Naive thymus-derived CD4-positive, alpha-beta T cell (primary cell): ENCODE data around the gene KCNA3. TPM values are rescaled to one million over a fixed set of nuclear protein-coding genes. Genes with fewer than 3 reads are reported as not detected.

ENCODE experiments used
- ATAC-seq: fragments of 150-1000 bp; cut with Tn5 transposase; 2 replicates; pipeline ENCODE4 v1.10.0; 2021; ENCODE audit warnings: mild to moderate bottlenecking, moderate library complexity
- CTCF ChIA-PET: fragments of 350-600 bp; sonication (Branson Sonifier 250); formaldehyde crosslinking; loops from one replicate; lab custom pipeline; 2021; ENCODE audit warnings: antibody characterized with exemption; lab: Charles Lee
- POLR2A ChIA-PET: fragments of 350-600 bp; sonication (Branson Sonifier 250); formaldehyde crosslinking; loops from one replicate; lab custom pipeline; 2021; ENCODE audit warnings: antibody characterized with exemption, inconsistent platforms; lab: Charles Lee
- DNase-seq, 9 donors: peaks; one replicate each; pipeline versions ENCODE4 v3.0.0 to v3.0.0-alpha.2; 2020 to 2022; ENCODE audit warnings: mixed read lengths in 1 of 9
- H3K27ac ChIP-seq: one replicate; pipeline ENCODE4 v1.7.0; 2013; ENCODE audit warnings: mild to moderate bottlenecking, low read depth, low read length, moderate library complexity
- H3K27me3 ChIP-seq, 2 donors: one replicate each; pipeline ENCODE4 v1.7.0; 2013; ENCODE audit warnings: low read length in 2 of 2, mild to moderate bottlenecking in 2 of 2, moderate library complexity in 2 of 2; ENCODE audit not compliant: control insufficient read depth in 2 of 2, insufficient read depth in 2 of 2
- H3K36me3 ChIP-seq, 3 experiments: 1 replicate in 2 of 3; 2 replicates in 1 of 3; pipeline ENCODE4 v1.7.0; 2013; ENCODE audit warnings: low read length in 3 of 3, mild to moderate bottlenecking in 3 of 3, moderate library complexity in 1 of 3; ENCODE audit not compliant: insufficient read depth in 3 of 3, control insufficient read depth in 2 of 3
- H3K4me1 ChIP-seq, 2 donors: one replicate each; pipeline ENCODE4 v1.7.0; 2013; ENCODE audit warnings: low read length in 2 of 2, mild to moderate bottlenecking in 2 of 2, moderate library complexity in 1 of 2; ENCODE audit not compliant: control insufficient read depth in 2 of 2, insufficient read depth in 2 of 2
- H3K4me3 ChIP-seq: 2 replicates; pipeline ENCODE4 v1.7.0; 2013; ENCODE audit warnings: mild to moderate bottlenecking, low read length
- H3K9me3 ChIP-seq, 3 experiments: 1 replicate in 2 of 3; 2 replicates in 1 of 3; pipeline ENCODE4 v1.7.0; 2013; ENCODE audit warnings: low read length in 3 of 3; ENCODE audit not compliant: control insufficient read depth in 2 of 3
- H3K27ac Mint-ChIP-seq, 9 donors: one replicate each; pipeline ENCODE4 v1.8.0; 2020 to 2022; ENCODE audit warnings: mixed read lengths in 9 of 9, mild to moderate bottlenecking in 8 of 9, moderate library complexity in 5 of 9, inconsistent platforms in 2 of 9
- H3K27me3 Mint-ChIP-seq, 5 donors: one replicate each; pipeline ENCODE4 v1.8.0; 2021 to 2022; ENCODE audit warnings: mixed read lengths in 5 of 5, mild to moderate bottlenecking in 1 of 5
- H3K36me3 Mint-ChIP-seq, 5 donors: one replicate each; pipeline ENCODE4 v1.8.0; 2020 to 2022; ENCODE audit warnings: mixed read lengths in 5 of 5, mild to moderate bottlenecking in 3 of 5, inconsistent platforms in 1 of 5
- H3K4me1 Mint-ChIP-seq, 7 donors: one replicate each; pipeline ENCODE4 v1.8.0; 2020 to 2022; ENCODE audit warnings: mixed read lengths in 7 of 7, mild to moderate bottlenecking in 3 of 7, inconsistent platforms in 1 of 7
- H3K4me3 Mint-ChIP-seq, 10 donors: one replicate each; pipeline ENCODE4 v1.8.0; 2020 to 2022; ENCODE audit warnings: mild to moderate bottlenecking in 10 of 10, mixed read lengths in 10 of 10, moderate library complexity in 6 of 10, inconsistent platforms in 2 of 10
- H3K9me3 Mint-ChIP-seq, 11 donors: one replicate each; pipeline ENCODE4 v1.8.0; 2020 to 2022; ENCODE audit warnings: mixed read lengths in 11 of 11, mild to moderate bottlenecking in 4 of 11, inconsistent platforms in 1 of 11, moderate library complexity in 1 of 11
- intact Hi-C, 2 donors: fragments of 100-400 bp; cut with micrococcal nuclease; formaldehyde crosslinking; loops; one replicate each; pipeline ENCODE4 v1.15.1; 2023
- polyA plus RNA-seq, 2 donors: library from polyadenylated mRNA; unstranded; fragments of 300-500 nt; fragmentation: Illumina TruSeq; gene quantifications; one replicate each; pipeline ENCODE4 v1.2.3, GENCODE V29; 2021
- total RNA-seq, 6 experiments: library from RNA in 5 of 6; stranded (reverse) in 5 of 6; gene quantifications; 1 replicate in 5 of 6; 2 replicates in 1 of 6; pipeline ENCODE4 v1.2.3 and lab custom pipeline; 2021 to 2026

KCNA3 gene
- total and polyA plus RNA-seq, 7 experiments from 2014 or later, result 74.1 to 115 (median 108) TPM

DNA sequence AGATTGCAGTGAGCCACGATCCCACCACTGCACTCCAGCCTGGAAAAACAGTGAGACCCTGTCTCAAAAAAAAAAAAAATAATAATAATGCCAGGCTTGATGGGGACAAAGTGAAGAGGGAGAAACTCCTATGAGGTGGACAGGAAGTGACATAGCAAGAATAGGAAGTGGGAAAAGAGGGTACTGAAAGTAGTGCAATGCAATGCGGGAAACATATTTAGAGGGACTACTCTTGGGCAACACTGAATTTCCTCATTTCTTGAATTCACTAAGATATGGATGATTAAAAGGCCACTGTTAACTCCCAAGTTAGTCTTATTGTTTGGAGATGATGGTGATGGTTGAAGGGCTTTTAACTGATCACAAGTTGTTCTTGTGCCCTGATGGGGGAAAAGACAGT is 47.0 kb downstream of the KCNA3 start:
- Mint-ChIP-seq H3K27me3 (no peaks in the 10 kb centered on the region), H3K4me3 (peak overlapping the region in 1 of 10 donors; percentile 4), H3K4me1 (peaks cover 10 to 44% (median 23%) of the 10 kb centered on the region in 7 donors), H3K36me3 (peaks cover 0 to 42% (median 3%) of the 10 kb centered on the region in 5 donors), H3K27ac (peak overlapping the region in 1 of 9 donors; percentile 23), H3K9me3 (peaks cover 0 to 5% (median 0%) of the 10 kb centered on the region in 11 donors)
- no peak overlapping the region for H3K4me3 ChIP-seq
- POLR2A ChIA-PET, result interaction anchor here (1.2 to 5.6 kb wide), 2 partner anchors 41 to 47 kb away, joined by 4 to 69 read pairs; partner anchors contain the start of gene KCNA3
- intact Hi-C loops, result no loop called here
- no peak overlapping the region for H3K27ac ChIP-seq
- no peak for DNase-seq
- no peaks in the 10 kb centered on the region for H3K27me3 ChIP-seq
- peaks cover 25 to 27% of the 10 kb centered on the region in 2 donors for H3K4me1 ChIP-seq
- H3K9me3 ChIP-seq, result peaks cover 0 to 4% (median 0%) of the 10 kb centered on the region in 3 experiments
- CTCF ChIA-PET, result interaction anchor here (4.8 kb wide), 1 partner anchor 138 kb away, joined by 37 read pairs; no protein-coding TSS in a partner anchor
- ATAC-seq, result peak; percentile 6
- no peaks in the 10 kb centered on the region for H3K36me3 ChIP-seq

DNA sequence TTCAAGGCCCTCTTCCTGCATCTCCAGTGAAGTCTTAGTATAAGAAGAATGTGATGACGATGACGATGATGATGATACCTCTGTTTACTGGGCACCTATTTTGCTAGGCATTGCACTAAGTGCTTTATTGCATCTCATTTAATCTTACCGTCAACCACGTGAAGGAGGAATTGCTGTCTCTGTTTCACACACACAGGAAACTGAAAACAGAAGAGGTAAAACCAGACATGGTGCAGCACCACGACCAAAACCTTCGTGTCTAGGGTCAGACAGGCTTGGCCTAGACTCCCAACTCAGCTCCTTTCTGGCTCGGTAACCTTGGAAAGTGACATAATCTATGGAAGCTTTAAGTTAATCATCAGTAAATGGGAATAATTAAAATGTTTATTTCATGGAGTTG is 47.9 kb downstream of the KCNA3 start:
- ATAC-seq (no peak), DNase-seq (no peak)
- Mint-ChIP-seq H3K36me3 (peaks cover 0 to 47% (median 3%) of the 10 kb centered on the region in 5 donors), H3K27ac (peak overlapping the region in 3 of 9 donors; percentile 18 to 67 (median 48)), H3K4me3 (peak overlapping the region in 1 of 10 donors; percentile 56), H3K9me3 (peaks cover 0 to 5% (median 0%) of the 10 kb centered on the region in 11 donors), H3K4me1 (peaks cover 10 to 44% (median 23%) of the 10 kb centered on the region in 7 donors), H3K27me3 (no peaks in the 10 kb centered on the region)
- ChIA-PET CTCF (interaction anchor here (0.8 to 1.5 kb wide), 4 partner anchors 9 to 160 kb away, joined by 3 to 6 read pairs (median 3); no protein-coding TSS in a partner anchor), POLR2A (interaction anchor here (1.5 kb wide), 1 partner anchor 47 kb away, joined by 4 read pairs; no protein-coding TSS in a partner anchor)
- Histone ChIP-seq H3K27me3 (no peaks in the 10 kb centered on the region), H3K36me3 (no peaks in the 10 kb centered on the region), H3K4me3 (no peak overlapping the region), H3K27ac (no peak overlapping the region), H3K9me3 (peaks cover 0 to 4% (median 0%) of the 10 kb centered on the region in 3 experiments), H3K4me1 (peaks cover 16 to 18% of the 10 kb centered on the region in 2 donors)
- intact Hi-C loops, result no loop called here

Other genes with a start within 250 kb of the KCNA3 start
- gene PROK1, start 223.8 kb downstream of the KCNA3 start, total RNA-seq, result not detected
- gene PROK1, start 223.8 kb downstream of the KCNA3 start, polyA plus RNA-seq, result not detected
- gene KCNA10, start 155.8 kb downstream of the KCNA3 start, total RNA-seq, result not detected
- not detected for gene KCNA10, start 155.8 kb downstream of the KCNA3 start, polyA plus RNA-seq
- 1 to 10 TPM in 3 of 5 experiments, under 1 TPM in 2; 0.62 to 4.6 (median 1.2) TPM for gene KCNA2, start 68.6 kb downstream of the KCNA3 start, total RNA-seq
- not detected for gene KCNA2, start 68.6 kb downstream of the KCNA3 start, polyA plus RNA-seq
- gene CD53, start 198.2 kb upstream of the KCNA3 start, total RNA-seq, result 100 to 1,000 TPM; 237 to 513 (median 287) TPM
- gene CD53, start 198.2 kb upstream of the KCNA3 start, polyA plus RNA-seq, result 1,000 to 10,000 TPM in 1 of 2 donors, 100 to 1,000 TPM in 1; 675 to 1,023 TPM